ENCODE data around the gene OGDH.

Gene OGDH

DNA sequence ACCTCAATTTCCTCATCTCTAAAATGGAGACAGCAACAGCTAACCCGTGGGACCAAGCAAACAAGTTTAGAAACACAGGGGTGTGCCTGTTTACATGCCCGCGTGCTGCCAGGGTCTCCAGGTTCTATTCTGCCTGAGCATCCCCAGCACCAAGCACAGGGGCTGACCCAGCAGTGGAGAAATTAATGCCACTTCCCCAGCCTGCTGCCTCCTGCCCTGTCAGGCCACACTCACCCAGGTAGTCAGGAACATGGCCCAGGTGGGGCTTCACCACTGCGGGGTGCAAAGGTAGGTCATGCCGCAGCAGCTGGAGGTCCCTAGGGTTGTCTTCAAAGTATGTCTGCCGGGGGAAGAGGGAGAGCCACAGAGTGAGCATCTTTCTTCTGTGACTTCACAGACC lies 38.5 kb upstream of the OGDH start:
- Histone ChIP-seq H3K4me1 (ENCODE audit: control insufficient read depth in 1 of 2, insufficient read depth in 1 of 2, low read depth in 1 of 2, low read length in 1 of 2) (peaks cover 1 to 21% of the 10 kb centered on the region in 2 experiments), H3K27me3 (no peaks in the 10 kb centered on the region), H3K36me3 (peaks cover 69% of the 10 kb centered on the region), H3K27ac (no peak overlapping the region), H3K9me3 (no peaks in the 10 kb centered on the region), H3K4me3 (ENCODE audit: low read depth in 1 of 2, low read length in 1 of 2) (no peak overlapping the region)
- TF ChIP-seq, protein P1, sequence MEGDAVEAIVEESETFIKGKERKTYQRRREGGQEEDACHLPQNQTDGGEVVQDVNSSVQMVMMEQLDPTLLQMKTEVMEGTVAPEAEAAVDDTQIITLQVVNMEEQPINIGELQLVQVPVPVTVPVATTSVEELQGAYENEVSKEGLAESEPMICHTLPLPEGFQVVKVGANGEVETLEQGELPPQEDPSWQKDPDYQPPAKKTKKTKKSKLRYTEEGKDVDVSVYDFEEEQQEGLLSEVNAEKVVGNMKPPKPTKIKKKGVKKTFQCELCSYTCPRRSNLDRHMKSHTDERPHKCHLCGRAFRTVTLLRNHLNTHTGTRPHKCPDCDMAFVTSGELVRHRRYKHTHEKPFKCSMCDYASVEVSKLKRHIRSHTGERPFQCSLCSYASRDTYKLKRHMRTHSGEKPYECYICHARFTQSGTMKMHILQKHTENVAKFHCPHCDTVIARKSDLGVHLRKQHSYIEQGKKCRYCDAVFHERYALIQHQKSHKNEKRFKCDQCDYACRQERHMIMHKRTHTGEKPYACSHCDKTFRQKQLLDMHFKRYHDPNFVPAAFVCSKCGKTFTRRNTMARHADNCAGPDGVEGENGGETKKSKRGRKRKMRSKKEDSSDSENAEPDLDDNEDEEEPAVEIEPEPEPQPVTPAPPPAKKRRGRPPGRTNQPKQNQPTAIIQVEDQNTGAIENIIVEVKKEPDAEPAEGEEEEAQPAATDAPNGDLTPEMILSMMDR (IDR thresholded peaks at IDR 0.05), result no peak

DNA sequence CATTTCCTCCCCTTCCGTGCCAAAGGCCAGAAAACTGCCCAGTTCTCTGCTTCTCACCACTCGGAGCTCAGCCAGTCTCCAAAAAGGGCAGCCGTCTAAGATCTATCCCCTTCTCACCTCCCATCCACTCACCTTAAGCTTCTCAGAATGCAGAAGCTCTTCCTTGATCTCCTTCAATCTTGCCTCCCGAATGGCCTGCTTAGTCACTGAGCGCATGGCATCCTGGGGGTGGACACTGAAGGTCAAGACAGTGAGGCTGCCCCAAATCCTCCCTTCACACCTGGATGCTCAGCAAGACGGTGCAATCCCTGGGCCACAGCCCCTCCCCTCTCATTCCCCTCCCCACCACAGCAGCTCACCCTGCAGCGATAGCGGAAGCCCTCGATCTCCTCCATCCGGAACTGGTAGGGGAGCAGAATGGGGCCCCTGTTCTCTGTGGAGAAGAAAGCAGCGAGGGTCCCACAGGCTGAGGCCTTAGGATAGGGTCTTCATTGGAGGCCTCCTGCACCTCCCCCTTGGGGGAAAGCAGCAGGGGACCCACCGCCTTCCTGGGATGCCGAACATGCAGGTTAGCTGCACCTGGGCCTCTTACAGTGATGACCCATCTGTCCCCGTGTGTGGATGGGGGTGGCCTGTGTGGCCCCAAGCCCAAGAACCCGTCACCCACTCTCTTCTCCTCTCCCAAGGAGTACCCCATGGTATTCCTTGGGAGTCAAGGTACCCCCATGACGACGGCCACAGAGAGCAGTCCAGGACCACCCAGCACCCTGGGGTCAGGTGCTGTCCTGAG lies 37.5 kb upstream of the OGDH start:
- H3K4me1 ChIP-seq (ENCODE audit: control insufficient read depth in 1 of 2, insufficient read depth in 1 of 2, low read depth in 1 of 2, low read length in 1 of 2), result peaks cover 9 to 29% of the 10 kb centered on the region in 2 experiments
- TF ChIP-seq, protein P1 (IDR thresholded peaks at IDR 0.05), result no peak
- no peaks in the 10 kb centered on the region for H3K27me3 ChIP-seq
- peaks cover 69% of the 10 kb centered on the region for H3K36me3 ChIP-seq
- H3K9me3 ChIP-seq, result no peaks in the 10 kb centered on the region
- H3K4me3 ChIP-seq (ENCODE audit: low read depth in 1 of 2, low read length in 1 of 2), result no peak overlapping the region
- H3K27ac ChIP-seq, result no peak overlapping the region

DNA sequence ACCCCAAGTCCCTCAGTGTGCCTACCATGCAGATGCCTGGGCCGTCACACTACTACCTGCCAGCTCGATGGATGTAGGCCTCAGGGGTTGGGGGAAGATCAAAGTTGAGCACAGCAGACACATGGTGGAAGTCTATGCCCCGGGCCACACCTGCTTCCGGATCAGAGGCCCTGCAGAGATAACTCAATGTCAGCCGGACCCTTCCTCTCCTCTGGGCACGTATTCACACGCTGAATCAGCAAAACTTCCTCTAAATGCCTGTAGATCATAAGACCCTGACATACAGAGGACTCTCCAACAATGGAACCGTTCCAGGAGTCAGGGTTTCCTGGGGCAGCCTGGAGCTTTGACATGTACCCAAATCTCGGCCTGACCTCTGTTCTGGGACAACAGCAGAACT lies 36.5 kb upstream of the OGDH start:
- peaks cover 18 to 38% of the 10 kb centered on the region in 2 experiments for H3K4me1 ChIP-seq (ENCODE audit: control insufficient read depth in 1 of 2, insufficient read depth in 1 of 2, low read depth in 1 of 2, low read length in 1 of 2)
- TF ChIP-seq, protein P1 (IDR thresholded peaks at IDR 0.05), result no peak
- H3K27ac ChIP-seq, result no peak overlapping the region
- H3K27me3 ChIP-seq, result no peaks in the 10 kb centered on the region
- H3K36me3 ChIP-seq, result peaks cover 63% of the 10 kb centered on the region
- H3K9me3 ChIP-seq, result no peaks in the 10 kb centered on the region
- H3K4me3 ChIP-seq (ENCODE audit: low read depth in 1 of 2, low read length in 1 of 2), result no peak overlapping the region

DNA sequence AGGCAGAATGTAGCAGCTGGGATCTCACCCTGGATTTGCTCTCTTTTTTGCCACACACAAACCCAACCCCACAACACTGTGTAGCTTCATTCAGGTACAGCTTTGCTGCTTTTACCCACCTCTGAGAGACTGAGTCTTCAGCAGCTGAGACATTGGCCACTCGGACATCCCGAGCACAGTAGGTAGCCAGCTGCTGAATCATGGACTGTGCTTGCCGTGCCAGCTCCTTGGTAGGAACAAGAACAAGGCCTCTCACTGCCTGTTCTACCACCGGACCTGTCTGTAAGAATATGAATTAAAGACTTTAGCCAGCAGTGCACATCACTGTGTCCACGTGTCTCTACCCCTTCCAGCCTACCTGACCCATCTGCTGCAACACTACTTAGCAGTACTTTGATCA lies 33.7 kb upstream of the OGDH start:
- H3K4me1 ChIP-seq (ENCODE audit: control insufficient read depth in 1 of 2, insufficient read depth in 1 of 2, low read depth in 1 of 2, low read length in 1 of 2), result peaks cover 21 to 22% of the 10 kb centered on the region in 2 experiments
- peak overlapping the region in 1 of 2 experiments; percentile 67 for H3K4me3 ChIP-seq (ENCODE audit: low read depth in 1 of 2, low read length in 1 of 2)
- peaks cover 62% of the 10 kb centered on the region for H3K36me3 ChIP-seq
- H3K9me3 ChIP-seq, result no peaks in the 10 kb centered on the region
- no peaks in the 10 kb centered on the region for H3K27me3 ChIP-seq
- peak overlapping the region; percentile 91 for H3K27ac ChIP-seq
- TF ChIP-seq, protein P1 (IDR thresholded peaks at IDR 0.05), result no peak

DNA sequence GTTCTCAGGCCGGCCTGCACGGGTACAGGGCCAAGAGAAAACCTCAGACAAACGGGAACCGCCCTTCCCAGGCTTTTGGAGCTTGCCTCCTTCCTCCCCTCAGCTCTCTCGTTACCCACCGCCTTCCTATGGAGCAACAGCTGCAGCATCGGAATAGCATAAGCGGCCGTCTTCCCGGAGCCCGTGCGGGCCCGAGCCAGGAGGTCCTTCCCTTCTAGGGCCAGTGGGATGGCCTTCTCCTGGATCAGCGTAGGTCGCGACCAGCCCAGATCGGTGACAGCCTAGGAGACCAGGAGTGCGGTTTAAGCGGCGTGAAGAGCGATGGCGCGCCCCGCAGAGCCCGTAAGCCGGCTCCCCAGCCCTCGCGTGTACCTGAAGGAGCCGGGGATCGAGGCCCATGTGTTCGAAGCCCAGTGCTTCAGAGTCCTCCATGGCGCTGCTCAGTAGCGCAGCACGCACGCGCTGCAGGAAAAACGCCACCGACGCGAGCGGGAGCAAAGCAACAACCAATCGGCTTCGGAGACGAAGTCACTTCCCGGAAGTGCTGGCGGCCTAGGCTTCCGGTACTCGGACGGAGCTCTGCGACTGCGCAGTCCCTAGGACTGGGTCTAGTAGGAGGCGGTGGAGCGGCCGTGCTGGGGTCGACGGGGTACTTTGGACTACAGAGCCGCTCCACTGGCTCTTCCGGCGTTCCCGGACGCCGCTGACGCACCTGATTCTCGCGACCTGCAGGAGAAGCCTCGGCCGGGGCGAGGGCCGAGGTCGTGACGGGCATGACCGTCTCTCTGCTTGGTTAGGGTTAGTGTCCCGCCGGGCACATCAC lies 32.8 kb upstream of the OGDH start, which contains the start of gene DDX56:
TSS of gene DDX56 (minus strand) at position 445 of the 823 bp plus-strand sequence. CDS start at position 432, 13 bp downstream.
- H3K36me3 ChIP-seq, result peaks cover 61% of the 10 kb centered on the region

More for the DNA sequence above, 32.8 kb upstream of the OGDH start, which contains the start of gene DDX56:
- Histone ChIP-seq H3K4me3 (ENCODE audit: low read depth in 1 of 2, low read length in 1 of 2) (peak within 1 kb of the TSS; percentile 67 to 97), H3K27me3 (no peaks in the 10 kb centered on the region), H3K4me1 (ENCODE audit: control insufficient read depth in 1 of 2, insufficient read depth in 1 of 2, low read depth in 1 of 2, low read length in 1 of 2) (peaks cover 21 to 22% of the 10 kb centered on the region in 2 experiments), H3K9me3 (no peaks in the 10 kb centered on the region), H3K27ac (peak within 1 kb of the TSS; percentile 91)
- TF ChIP-seq, protein P1 (IDR thresholded peaks at IDR 0.05), result peak; percentile 42
